Activated CD4-positive, alpha-beta T cell treated with anti-CD3 and anti-CD28 coated beads for 36 hours (primary cell): ENCODE results near the gene HOXD10. TPM values are rescaled to one million over a fixed set of nuclear protein-coding genes. Genes with fewer than 3 reads are reported as not detected.

Source experiments
- ATAC-seq: fragments of 200-7000 bp; cut with Tn5 transposase; one replicate; pipeline ENCODE4 v1.10.0; 2021; ENCODE audit warnings: mild to moderate bottlenecking, moderate library complexity
- CTCF ChIA-PET: fragments of 350-600 bp; sonication (Branson Sonifier 250); formaldehyde crosslinking; loops from one replicate; lab custom pipeline; 2021; ENCODE audit warnings: antibody characterized with exemption; lab: Charles Lee
- POLR2A ChIA-PET: fragments of 350-600 bp; sonication (Branson Sonifier 250); formaldehyde crosslinking; loops from one replicate; lab custom pipeline; 2021; ENCODE audit warnings: antibody characterized with exemption, inconsistent platforms; lab: Charles Lee
- DNase-seq: peaks from one replicate; pipeline ENCODE4 v3.0.0-alpha.2; 2020
- H3K27ac Mint-ChIP-seq: one replicate; pipeline ENCODE4 v1.8.0; 2021; ENCODE audit warnings: mixed read lengths
- H3K27me3 Mint-ChIP-seq: one replicate; pipeline ENCODE4 v1.8.0; 2021; ENCODE audit warnings: mixed read lengths
- H3K36me3 Mint-ChIP-seq: one replicate; pipeline ENCODE4 v1.8.0; 2021; ENCODE audit warnings: low read depth, mixed read lengths
- H3K4me1 Mint-ChIP-seq: one replicate; pipeline ENCODE4 v1.8.0; 2021; ENCODE audit warnings: mixed read lengths
- H3K4me3 Mint-ChIP-seq: one replicate; pipeline ENCODE4 v1.8.0; 2021; ENCODE audit warnings: mild to moderate bottlenecking, moderate library complexity, mixed read lengths
- H3K9me3 Mint-ChIP-seq: one replicate; pipeline ENCODE4 v1.8.0; 2021; ENCODE audit warnings: low read depth, mixed read lengths
- intact Hi-C, 2 experiments: fragments of 100-400 bp; cut with DNase I in 1 of 2; cut with micrococcal nuclease in 1 of 2; formaldehyde crosslinking; loops; one replicate each; pipeline versions ENCODE4 v1.14.2 to v1.15.1; 2022 to 2024; cut with DNase I, micrococcal nuclease
- total RNA-seq, 2 experiments: library from RNA; stranded (reverse); gene quantifications; one replicate each; pipeline ENCODE4 v1.2.3, GENCODE V29; 2021

The HOXD10 gene
- total RNA-seq, 2 experiments from 2014 or later = not detected

DNA sequence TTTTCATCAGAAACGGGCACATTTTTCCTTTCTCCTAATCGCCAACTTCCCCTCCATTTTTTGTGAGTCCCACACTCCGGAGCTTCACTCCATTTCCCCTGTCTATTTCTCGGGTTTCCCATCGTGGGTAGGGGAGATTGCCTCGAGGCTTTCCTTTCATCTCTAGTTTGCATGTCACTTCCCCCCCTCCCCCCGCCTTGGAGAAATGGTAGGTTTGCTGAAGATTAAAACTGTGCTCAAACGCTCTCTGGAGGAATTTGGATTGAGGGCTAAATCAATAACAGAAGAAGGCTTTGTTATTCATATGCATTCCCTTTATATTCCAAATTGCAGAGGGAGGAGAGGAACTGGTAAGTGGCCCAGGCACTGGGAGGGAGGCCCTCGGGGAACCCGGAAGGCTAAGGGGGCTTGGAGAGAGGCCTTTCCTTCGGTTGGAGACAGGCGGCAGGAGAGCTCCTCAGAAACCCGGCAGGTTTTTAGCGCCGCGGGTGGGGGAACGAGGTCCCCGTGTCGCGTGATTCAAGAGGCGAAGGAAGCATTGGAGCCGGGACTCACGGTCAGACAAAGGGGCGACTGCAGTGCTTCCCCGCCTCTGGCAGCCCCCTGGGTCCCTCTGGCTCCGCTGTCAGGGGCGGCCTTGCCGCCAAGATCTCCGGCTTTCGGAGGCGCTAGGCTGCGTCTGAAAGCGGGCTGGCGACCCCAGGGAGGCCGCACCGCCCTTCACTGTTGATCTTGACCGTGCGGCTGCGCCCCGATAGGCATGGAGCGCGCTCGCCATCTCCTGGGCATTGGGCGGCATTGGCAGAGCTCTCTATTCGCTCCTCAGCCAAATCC is 19.4 kb upstream of the HOXD10 start:
- no peak overlapping the region for H3K27ac Mint-ChIP-seq
- no peaks in the 10 kb centered on the region for H3K36me3 Mint-ChIP-seq
- CTCF ChIA-PET = interaction anchor here (0.6 to 4.7 kb wide), 33 partner anchors 9 to 1374 kb away, joined by 3 to 86 read pairs (median 4); no protein-coding TSS in a partner anchor
- H3K27me3 Mint-ChIP-seq = peaks cover 77% of the 10 kb centered on the region
- H3K9me3 Mint-ChIP-seq = no peaks in the 10 kb centered on the region
- DNase-seq (peak; percentile 78), ATAC-seq (peak; percentile 86)
- peak overlapping the region; percentile 50 for H3K4me3 Mint-ChIP-seq
- peaks cover 27% of the 10 kb centered on the region for H3K4me1 Mint-ChIP-seq
- intact Hi-C loops = loop anchor here (1.0 to 10.0 kb wide), 10 partner anchors 95 to 1395 kb away; partner anchors contain the start of gene LNPK (in 1 of the 2)
- POLR2A ChIA-PET = interaction anchor here (0.5 to 0.7 kb wide), 2 partner anchors 1084 to 1873 kb away, joined by 3 read pairs; no protein-coding TSS in a partner anchor

DNA sequence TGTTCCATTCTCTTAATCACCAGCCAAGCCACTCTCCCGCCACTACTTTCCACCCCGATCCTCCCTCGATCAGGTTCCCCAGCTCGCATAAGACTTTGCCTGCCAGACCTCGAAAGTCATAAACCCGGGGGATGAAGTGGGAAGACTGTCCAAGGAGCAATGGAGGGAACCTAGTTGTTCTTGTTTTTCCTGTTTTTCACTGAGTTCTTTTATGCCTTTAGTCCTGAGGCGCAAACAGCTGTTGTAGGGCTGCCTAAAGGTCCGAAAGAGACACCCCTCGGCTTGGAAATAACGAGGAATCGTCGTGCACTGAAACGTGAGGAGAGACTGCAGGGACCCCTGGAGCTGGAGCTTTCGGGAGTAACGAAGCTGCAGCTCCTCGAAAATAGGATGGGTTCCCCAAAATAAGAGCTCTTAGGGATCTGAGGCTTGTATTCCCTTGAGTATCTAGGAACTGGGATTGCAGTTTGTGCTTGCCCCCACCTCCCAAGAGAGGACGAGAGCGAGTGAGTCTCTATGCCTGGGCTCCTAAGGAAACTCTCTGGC is 18.7 kb upstream of the HOXD10 start:
- Mint-ChIP-seq H3K27me3 (peaks cover 83% of the 10 kb centered on the region), H3K4me3 (peak overlapping the region; percentile 50), H3K9me3 (no peaks in the 10 kb centered on the region), H3K27ac (no peak overlapping the region), H3K4me1 (peaks cover 27% of the 10 kb centered on the region), H3K36me3 (no peaks in the 10 kb centered on the region)
- CTCF ChIA-PET = interaction anchor here (0.6 to 4.7 kb wide), 27 partner anchors 10 to 1374 kb away, joined by 3 to 86 read pairs (median 4); no protein-coding TSS in a partner anchor
- no peak for DNase-seq
- POLR2A ChIA-PET = interaction anchor here (0.5 to 0.7 kb wide), 2 partner anchors 1085 to 1872 kb away, joined by 3 read pairs; no protein-coding TSS in a partner anchor
- intact Hi-C loops = loop anchor here (1.0 to 10.0 kb wide), 10 partner anchors 96 to 1396 kb away; partner anchors contain the start of gene LNPK (in 1 of the 2)
- ATAC-seq = no peak

DNA sequence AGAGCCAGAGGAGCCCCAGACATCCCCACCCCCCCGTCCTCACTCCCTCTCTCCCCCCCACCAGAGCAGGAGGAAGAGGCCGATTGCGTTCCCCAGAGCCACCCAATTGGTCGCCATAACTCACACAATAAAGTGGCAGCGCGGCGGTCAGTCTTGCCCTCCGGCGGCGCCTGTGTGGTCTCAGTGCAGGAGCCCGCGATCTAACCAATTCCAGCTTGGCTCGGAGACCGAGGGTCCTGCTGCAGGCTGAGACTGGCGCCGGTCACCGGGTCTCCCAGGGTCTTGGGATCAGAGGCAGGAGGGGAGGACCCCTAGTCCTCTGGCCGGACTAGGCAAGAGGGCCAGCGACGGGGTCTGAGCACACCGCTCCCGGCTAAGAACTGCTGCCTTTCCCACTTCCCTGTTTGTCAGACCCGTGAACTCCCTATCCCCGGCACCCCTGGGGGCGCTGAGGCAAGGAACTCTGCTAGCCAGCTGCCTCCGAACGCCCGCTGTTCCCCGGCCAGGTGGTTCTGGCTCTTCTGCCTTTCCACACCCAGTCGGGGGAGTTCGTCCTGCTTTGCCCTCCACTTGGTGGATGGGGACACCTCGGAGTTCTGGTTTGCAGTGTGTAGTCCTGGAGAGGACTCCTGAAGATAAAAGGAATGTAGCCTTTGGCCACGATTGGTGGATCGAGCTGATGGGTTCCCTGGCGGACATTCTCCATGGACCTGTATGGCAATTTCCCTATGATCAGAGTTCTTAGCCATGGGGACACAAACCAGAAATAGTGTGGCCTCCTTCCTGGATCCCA is 18.0 kb upstream of the HOXD10 start:
- CTCF ChIA-PET = interaction anchor here (0.6 to 4.7 kb wide), 16 partner anchors 10 to 932 kb away, joined by 3 to 86 read pairs (median 4); partner anchors contain the start of gene HOXD10
- no peak for DNase-seq
- no peaks in the 10 kb centered on the region for H3K36me3 Mint-ChIP-seq

DNA sequence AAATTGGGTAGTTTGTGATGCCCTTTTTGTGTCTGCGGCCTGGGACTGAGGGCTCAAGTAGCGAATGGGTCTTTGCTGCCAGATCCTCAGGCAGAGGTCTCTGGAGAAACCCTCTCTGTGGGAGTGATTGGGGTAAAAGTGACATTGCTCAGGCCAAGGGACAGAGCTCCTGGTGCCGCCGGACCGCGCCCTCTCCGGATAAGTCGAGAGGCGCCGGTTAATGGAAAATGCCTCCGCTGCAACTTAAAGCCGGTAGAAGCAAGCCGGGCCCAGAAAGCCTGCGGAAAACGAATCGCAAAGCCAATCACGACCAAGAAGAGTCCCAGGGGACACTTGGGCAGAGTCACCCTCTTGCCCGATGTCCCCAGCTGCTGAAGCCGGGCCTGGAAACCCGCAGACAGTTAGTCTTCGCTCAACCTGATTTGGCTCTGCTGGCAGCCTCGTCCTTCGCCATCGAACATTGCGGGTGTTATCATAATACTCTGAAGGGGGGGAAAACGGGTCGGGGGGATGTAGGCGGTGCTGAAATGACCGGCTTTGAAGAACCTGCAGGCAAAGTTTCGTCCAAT is 17.3 kb upstream of the HOXD10 start:
- no peak for ATAC-seq
- Mint-ChIP-seq H3K4me3 (no peak overlapping the region), H3K27me3 (peaks cover 83% of the 10 kb centered on the region)

More for the DNA sequence above, 18.0 kb upstream of the HOXD10 start:
- POLR2A ChIA-PET = no interaction called here
- Mint-ChIP-seq H3K4me1 (peaks cover 22% of the 10 kb centered on the region), H3K27me3 (peaks cover 83% of the 10 kb centered on the region), H3K9me3 (no peaks in the 10 kb centered on the region), H3K4me3 (no peak overlapping the region), H3K27ac (no peak overlapping the region)
- no peak for ATAC-seq
- intact Hi-C loops = loop anchor here (1.0 to 10.0 kb wide), 5 partner anchors 16 to 1396 kb away; partner anchors contain the start of gene LNPK (in 1 of the 2)

DNA sequence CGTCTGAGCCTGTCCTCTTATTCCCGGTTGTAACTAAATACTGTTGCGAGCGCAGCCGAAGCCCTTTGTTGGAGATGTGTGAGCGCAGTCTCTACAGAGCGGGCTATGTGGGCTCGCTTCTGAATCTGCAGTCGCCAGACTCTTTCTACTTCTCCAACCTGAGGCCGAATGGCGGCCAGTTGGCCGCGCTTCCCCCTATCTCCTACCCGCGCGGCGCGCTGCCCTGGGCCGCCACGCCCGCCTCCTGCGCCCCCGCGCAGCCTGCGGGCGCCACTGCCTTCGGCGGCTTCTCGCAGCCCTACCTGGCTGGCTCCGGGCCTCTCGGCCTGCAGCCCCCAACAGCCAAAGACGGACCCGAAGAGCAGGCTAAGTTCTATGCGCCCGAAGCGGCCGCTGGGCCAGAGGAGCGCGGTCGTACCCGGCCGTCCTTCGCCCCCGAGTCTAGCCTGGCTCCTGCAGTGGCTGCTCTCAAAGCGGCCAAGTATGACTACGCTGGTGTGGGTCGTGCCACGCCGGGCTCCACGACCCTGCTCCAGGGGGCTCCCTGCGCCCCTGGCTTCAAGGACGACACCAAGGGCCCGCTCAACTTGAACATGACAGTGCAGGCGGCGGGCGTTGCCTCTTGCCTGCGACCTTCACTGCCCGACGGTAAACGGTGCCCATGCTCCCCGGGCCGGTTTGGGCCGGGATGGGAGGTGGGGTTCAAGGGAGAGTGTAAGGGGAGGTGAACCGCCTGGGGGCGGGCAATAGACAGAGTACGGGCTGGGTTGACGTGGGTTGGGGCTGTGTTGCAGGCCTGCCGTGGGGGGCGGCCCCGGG is 16.6 kb upstream of the HOXD10 start, which contains the start of gene HOXD12:
HOXD12 (plus strand) TSS at position 68 of the 819 bp plus-strand sequence; CDS start at position 75, 7 bp downstream.
- ATAC-seq = no peak
- ChIA-PET CTCF (interaction anchor here (4.7 kb wide), 1 partner anchor 411 kb away, joined by 86 read pairs; no protein-coding TSS in a partner anchor), POLR2A (no interaction called here)
- intact Hi-C loops = loop anchor here (1.0 to 10.0 kb wide), 5 partner anchors 18 to 1398 kb away; partner anchors contain the start of gene LNPK (in 1 of the 2)
- Mint-ChIP-seq H3K4me1 (peaks cover 25% of the 10 kb centered on the region), H3K4me3 (no peak within 1 kb of the TSS), H3K27me3 (peaks cover 82% of the 10 kb centered on the region), H3K36me3 (no peaks in the 10 kb centered on the region), H3K9me3 (no peaks in the 10 kb centered on the region), H3K27ac (no peak within 1 kb of the TSS)
- no peak for DNase-seq

More for the DNA sequence above, 17.3 kb upstream of the HOXD10 start:
- intact Hi-C loops = loop anchor here (1.0 to 10.0 kb wide), 5 partner anchors 17 to 1397 kb away; partner anchors contain the start of gene LNPK (in 1 of the 2)
- no peak for DNase-seq
- no peak overlapping the region for H3K27ac Mint-ChIP-seq
- no peaks in the 10 kb centered on the region for H3K36me3 Mint-ChIP-seq
- H3K4me1 Mint-ChIP-seq = peaks cover 19% of the 10 kb centered on the region
- ChIA-PET CTCF (interaction anchor here (0.7 to 4.7 kb wide), 2 partner anchors 17 to 410 kb away, joined by 4 to 86 read pairs; partner anchors contain the start of gene HOXD10), POLR2A (no interaction called here)
- H3K9me3 Mint-ChIP-seq = no peaks in the 10 kb centered on the region

DNA sequence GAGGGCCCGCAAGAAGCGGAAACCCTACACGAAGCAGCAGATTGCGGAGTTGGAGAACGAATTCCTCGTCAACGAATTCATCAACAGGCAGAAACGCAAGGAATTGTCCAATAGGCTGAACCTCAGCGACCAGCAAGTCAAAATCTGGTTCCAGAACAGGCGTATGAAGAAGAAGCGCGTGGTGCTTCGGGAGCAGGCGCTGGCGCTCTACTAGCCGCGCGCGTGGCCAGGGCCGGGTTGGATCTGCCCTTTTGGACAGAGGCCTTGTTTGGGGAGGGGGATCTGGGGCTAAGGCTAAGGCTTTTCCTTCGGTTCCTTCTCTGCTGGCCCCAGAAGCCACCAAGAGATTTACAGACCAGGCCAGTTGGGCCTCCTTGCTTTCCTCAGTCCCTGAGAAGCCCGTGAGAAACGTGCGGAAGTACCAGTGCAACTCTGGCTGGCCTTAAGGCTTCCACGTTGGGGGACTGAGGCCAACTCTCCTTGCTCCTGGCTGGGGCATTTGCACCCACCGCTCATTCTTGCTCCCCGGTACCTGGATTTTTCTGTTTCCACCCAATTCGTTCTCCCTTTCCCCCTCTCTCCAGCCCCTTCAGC is 15.9 kb upstream of the HOXD10 start:
- Mint-ChIP-seq H3K27me3 (peaks cover 82% of the 10 kb centered on the region), H3K9me3 (no peaks in the 10 kb centered on the region), H3K36me3 (no peaks in the 10 kb centered on the region), H3K4me3 (no peak overlapping the region), H3K27ac (no peak overlapping the region), H3K4me1 (peaks cover 27% of the 10 kb centered on the region)
- ChIA-PET CTCF (interaction anchor here (1.3 kb wide), 1 partner anchor 20 kb away, joined by 3 read pairs; no protein-coding TSS in a partner anchor), POLR2A (no interaction called here)
- DNase-seq (no peak), ATAC-seq (no peak)
- intact Hi-C loops = no loop called here

DNA sequence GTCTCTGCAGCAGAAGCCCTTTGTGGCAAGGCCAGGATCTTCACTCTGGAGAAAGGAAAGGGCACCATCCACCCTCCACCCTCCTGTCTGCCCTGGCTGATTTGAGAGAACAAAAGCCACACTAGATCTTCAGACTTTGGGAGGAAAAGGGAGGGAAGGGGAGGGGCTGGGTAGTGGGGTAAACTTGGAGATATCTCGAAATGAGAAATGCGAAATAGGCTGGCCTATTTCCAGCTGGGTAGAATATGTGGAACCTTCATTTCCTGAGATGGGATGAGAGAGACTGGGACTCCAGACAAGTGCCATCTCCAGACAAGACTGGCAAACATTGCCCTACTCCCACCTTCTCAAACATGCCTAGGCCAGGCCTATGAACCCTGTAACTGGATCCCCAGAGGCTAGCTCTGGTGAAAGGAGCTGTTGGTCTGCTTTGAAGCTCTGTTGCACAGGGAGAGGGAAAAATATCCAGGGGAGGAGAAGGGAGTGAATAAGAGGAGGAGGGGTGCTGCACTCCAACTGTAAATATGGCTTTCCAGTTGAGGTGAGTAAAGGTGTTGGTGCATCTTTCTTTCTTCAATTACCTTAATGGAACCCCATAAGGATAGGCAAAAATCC is 15.3 kb upstream of the HOXD10 start:
- H3K4me3 Mint-ChIP-seq = no peak overlapping the region
- H3K4me1 Mint-ChIP-seq = peaks cover 32% of the 10 kb centered on the region
- no peaks in the 10 kb centered on the region for H3K9me3 Mint-ChIP-seq
- H3K27ac Mint-ChIP-seq = no peak overlapping the region
- no peaks in the 10 kb centered on the region for H3K36me3 Mint-ChIP-seq
- intact Hi-C loops = no loop called here
- ChIA-PET CTCF (interaction anchor here (0.6 to 1.5 kb wide), 5 partner anchors 10 to 83 kb away, joined by 3 to 5 read pairs (median 3); no protein-coding TSS in a partner anchor), POLR2A (no interaction called here)
- ATAC-seq (no peak), DNase-seq (no peak)
- H3K27me3 Mint-ChIP-seq = peaks cover 84% of the 10 kb centered on the region

DNA sequence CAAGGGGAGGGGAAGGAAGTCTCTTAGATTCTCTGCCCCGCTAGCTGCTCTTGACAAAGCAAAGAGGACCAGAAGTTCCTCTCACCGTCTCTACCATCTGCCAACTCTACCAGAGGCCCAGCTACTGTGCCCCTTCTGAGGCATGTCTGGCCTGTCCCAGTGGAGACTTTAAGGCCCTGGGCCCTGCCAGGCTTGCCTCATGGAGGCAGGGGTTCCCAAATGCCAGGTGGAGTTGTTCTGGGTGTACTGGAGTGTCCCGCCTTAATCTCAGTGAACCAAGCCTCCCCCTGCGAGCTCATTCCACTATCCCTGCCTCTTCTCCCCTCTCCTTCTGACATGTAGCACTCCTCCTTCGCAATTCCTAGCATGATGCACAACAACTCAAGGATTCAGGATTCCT is 14.7 kb upstream of the HOXD10 start:
- ChIA-PET POLR2A (no interaction called here), CTCF (interaction anchor here (0.8 to 1.5 kb wide), 7 partner anchors 9 to 734 kb away, joined by 3 to 5 read pairs (median 3); no protein-coding TSS in a partner anchor)
- H3K27ac Mint-ChIP-seq = no peak overlapping the region
- intact Hi-C loops = no loop called here
- DNase-seq (no peak), ATAC-seq (no peak)
- H3K9me3 Mint-ChIP-seq = no peaks in the 10 kb centered on the region
- H3K36me3 Mint-ChIP-seq = no peaks in the 10 kb centered on the region
- no peak overlapping the region for H3K4me3 Mint-ChIP-seq
- peaks cover 28% of the 10 kb centered on the region for H3K4me1 Mint-ChIP-seq
- peaks cover 81% of the 10 kb centered on the region for H3K27me3 Mint-ChIP-seq

DNA sequence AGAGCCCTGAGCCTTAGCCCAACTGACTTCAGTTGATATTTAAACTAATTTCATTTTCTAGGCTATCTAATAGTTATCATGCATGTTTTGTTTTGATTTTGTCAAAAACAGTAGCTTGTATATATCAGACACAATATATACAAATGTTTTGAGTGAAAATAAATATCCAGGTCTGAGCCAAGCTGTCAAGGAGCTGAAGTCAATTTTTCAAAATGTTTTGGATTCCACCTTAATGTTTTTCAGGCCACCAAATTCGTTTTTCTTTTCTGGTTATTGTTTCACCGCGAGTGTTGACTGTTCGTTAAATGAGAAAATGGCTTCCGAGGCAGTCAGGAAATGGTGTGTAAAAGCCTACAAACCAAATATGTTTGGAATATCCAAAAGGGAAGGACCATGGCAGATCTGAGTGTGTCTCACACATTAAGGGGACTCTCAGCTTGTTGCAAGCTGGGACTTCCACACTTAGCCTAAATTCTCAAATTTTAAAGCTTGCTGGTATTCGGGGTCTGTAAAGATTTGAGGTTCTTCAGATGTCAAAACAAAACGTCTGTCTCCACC is 14.2 kb upstream of the HOXD10 start:
- Mint-ChIP-seq H3K36me3 (no peaks in the 10 kb centered on the region), H3K4me3 (no peak overlapping the region), H3K9me3 (no peaks in the 10 kb centered on the region), H3K27me3 (peaks cover 80% of the 10 kb centered on the region), H3K4me1 (peaks cover 26% of the 10 kb centered on the region), H3K27ac (no peak overlapping the region)
- ATAC-seq (no peak), DNase-seq (no peak)
- ChIA-PET POLR2A (no interaction called here), CTCF (interaction anchor here (0.6 to 1.5 kb wide), 9 partner anchors 8 to 1404 kb away, joined by 3 to 6 read pairs (median 3); no protein-coding TSS in a partner anchor)
- intact Hi-C loops = no loop called here
